ENCODE results near the gene PRKG1.
"Not testable (repeated sequence)": the region's sequence is repeated elsewhere in the genome, so short reads cannot be mapped to it uniquely, and the experiment has no call there.

PRKG1 gene

DNA sequence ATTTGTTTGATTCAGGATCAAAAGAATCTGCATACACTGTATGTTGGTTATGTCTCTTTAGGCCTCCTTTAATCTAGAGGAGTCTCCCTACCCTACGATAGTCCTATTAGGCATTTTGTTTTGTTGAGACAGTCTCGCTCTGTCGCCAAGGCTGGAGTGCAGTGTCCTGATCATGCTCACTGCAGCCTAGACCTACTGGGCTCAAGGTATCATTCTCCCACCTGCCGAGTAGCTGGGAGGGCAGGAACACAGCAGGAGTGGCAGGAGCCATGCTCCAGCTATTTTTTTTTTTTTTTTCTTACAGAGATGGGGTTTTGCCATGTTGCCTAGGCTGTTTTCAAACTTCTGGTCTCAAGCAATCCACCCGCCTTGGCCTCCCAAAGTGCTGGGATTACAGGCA, 1116.8 kb downstream of the PRKG1 start:
- TF ChIP-seq, protein P1, sequence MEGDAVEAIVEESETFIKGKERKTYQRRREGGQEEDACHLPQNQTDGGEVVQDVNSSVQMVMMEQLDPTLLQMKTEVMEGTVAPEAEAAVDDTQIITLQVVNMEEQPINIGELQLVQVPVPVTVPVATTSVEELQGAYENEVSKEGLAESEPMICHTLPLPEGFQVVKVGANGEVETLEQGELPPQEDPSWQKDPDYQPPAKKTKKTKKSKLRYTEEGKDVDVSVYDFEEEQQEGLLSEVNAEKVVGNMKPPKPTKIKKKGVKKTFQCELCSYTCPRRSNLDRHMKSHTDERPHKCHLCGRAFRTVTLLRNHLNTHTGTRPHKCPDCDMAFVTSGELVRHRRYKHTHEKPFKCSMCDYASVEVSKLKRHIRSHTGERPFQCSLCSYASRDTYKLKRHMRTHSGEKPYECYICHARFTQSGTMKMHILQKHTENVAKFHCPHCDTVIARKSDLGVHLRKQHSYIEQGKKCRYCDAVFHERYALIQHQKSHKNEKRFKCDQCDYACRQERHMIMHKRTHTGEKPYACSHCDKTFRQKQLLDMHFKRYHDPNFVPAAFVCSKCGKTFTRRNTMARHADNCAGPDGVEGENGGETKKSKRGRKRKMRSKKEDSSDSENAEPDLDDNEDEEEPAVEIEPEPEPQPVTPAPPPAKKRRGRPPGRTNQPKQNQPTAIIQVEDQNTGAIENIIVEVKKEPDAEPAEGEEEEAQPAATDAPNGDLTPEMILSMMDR (IDR thresholded peaks at IDR 0.05; ENCODE audit: insufficient read depth, low read depth, low read length, missing control alignments) = no peak
- no peak for DNase-seq (ENCODE audit: low read depth)
- H3K4me3 ChIP-seq (ENCODE audit: low read depth, low read length) = no peak overlapping the region

DNA sequence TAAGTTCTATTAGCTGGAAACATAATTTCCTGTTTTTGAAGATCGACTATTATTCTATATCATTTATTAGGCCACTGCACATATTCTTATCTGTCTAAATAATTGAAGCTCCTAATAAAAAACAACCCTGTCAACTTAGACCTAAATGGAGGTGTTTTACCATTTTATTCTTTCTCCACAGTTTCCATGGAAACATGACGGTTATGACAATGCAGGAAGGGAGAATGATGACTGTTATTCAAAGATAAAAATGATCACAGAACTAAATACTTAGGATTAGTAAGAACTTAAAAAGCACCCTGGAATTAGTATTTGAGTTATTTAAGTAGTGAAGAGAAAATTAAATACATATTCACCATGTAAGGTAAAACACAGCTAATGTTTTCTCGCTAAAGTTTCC, 1119.9 kb downstream of the PRKG1 start:
- TF ChIP-seq, protein P1 (IDR thresholded peaks at IDR 0.05; ENCODE audit: insufficient read depth, low read depth, low read length, missing control alignments) = no peak
- H3K4me3 ChIP-seq (ENCODE audit: low read depth, low read length) = no peak overlapping the region
- no peak for DNase-seq (ENCODE audit: low read depth)

DNA sequence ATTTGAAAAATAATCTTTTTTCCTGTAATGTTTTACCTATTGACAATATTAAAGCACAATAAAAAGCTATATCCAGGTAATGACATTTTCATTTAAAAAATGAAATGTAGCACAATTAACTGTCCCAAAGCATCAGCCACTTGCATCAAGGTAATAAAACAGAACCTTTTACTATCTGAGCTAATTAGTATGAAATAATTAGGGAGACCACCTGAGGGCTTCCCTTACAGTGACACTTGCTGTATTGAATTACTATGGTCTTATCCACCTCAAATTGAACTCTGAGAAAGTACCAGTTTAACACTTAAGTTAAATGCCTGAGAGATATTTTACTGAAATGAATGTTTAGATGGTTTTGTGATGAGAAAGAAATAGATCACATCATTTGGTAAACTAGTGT, 1120.4 kb downstream of the PRKG1 start:
- TF ChIP-seq, protein P1 (IDR thresholded peaks at IDR 0.05; ENCODE audit: insufficient read depth, low read depth, low read length, missing control alignments) = no peak
- DNase-seq (ENCODE audit: low read depth) = no peak

DNA sequence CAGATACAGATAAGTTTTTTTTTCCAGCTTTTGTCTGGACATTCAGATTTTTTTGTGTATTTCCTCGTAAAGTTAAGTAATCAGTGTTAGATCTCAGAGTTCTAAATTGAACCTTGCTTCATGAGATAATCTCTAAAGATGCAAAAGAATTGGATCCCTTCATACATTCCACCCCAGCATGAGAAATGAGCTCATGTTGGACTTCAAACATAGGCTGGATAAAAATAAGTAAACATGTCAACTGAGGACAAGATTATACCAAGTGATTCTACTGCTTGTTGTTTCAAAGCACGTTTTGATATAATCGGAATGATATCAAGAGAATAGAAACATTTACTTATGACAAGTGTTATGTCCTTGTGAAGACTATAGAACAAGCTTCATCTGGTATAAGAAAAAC, 1122.8 kb downstream of the PRKG1 start:
- DNase-seq (ENCODE audit: low read depth) = no peak

More for the DNA sequence above, 1120.4 kb downstream of the PRKG1 start:
- no peak overlapping the region for H3K4me3 ChIP-seq (ENCODE audit: low read depth, low read length)

DNA sequence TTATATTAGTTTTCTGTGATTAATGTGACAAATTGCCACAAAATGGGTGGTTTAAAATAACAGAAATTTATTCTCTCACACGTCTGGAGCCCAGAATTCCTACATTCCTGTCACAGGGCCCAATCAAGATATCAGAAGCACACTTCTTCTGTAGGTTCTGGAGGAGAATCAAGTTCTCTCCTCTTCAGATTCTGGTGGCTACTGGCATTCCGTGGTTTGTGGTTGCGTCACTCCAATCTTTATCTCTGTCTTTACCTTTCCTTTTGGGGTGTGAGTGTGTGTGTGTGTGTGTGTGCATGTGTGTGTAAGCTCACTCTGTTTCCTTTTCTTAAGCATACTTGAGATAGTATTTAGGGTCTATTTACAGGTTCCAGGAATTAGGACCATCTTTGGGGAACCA, 1124.3 kb downstream of the PRKG1 start:
- TF ChIP-seq, protein P1 (IDR thresholded peaks at IDR 0.05; ENCODE audit: insufficient read depth, low read depth, low read length, missing control alignments) = no peak
- H3K4me3 ChIP-seq (ENCODE audit: low read depth, low read length) = no peak overlapping the region
- no peak for DNase-seq (ENCODE audit: low read depth)

More for the DNA sequence above, 1122.8 kb downstream of the PRKG1 start:
- no peak overlapping the region for H3K4me3 ChIP-seq (ENCODE audit: low read depth, low read length)
- TF ChIP-seq, protein P1 (IDR thresholded peaks at IDR 0.05; ENCODE audit: insufficient read depth, low read depth, low read length, missing control alignments) = no peak

DNA sequence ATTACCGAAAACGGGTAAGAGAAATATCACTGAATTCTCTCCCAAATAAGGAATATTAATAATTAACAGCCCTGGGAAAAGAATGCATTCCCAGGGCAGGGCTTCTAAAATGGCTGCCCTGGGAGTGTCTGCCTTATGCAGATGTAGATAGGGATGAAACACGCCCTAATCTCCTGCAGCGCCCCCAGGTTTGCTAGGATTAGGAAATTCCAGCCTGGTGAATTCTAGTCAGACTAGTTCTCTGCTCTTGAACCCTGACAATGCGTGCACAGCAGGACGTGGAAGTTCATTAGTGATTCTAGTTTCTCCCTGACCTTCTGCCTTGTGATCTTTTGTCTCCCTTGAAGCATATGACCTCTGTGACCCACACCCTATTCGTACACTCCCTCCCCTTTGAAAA, 1130.6 kb downstream of the PRKG1 start:
- not testable (repeated sequence) for H3K4me3 ChIP-seq (ENCODE audit: low read depth, low read length); DNase-seq (ENCODE audit: low read depth)

DNA sequence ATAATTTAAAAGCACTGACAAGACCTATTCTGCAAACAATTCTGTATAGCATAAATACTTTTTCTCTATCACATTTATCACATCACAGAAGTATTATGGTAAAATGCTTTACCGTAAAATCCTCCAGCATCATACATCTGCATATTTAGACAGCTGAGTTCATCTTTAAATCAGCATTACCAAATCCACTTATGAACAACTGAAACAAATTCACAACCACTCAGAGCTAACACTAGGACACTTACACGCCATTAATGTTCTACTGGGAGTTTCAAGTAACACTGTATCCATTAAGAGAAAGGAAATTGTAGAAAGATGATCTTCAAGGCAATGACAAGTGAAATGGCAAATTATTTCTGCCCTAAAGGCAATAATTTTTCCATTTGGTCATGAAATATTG, 1134.1 kb downstream of the PRKG1 start:
- TF ChIP-seq, protein P1 (IDR thresholded peaks at IDR 0.05; ENCODE audit: insufficient read depth, low read depth, low read length, missing control alignments) = no peak
- no peak for DNase-seq (ENCODE audit: low read depth)
- H3K4me3 ChIP-seq (ENCODE audit: low read depth, low read length) = no peak overlapping the region
